BJ (cell line): ENCODE measurements around the gene ELL3. TPM values are rescaled to one million over a fixed set of nuclear protein-coding genes. Genes with fewer than 3 reads are reported as not detected.

Source experiments
- CTCF ChIA-PET: fragments of 350-600 bp; formaldehyde crosslinking; extraction: SDS; loops from one replicate; lab custom pipeline; 2021; ENCODE audit warnings: antibody characterized with exemption, inconsistent platforms; lab: Yijun Ruan, JAX
- POLR2A ChIA-PET: fragments of 300-600 bp; sonication (Branson Sonifier 250); formaldehyde crosslinking; extraction: SDS; loops from one replicate; lab custom pipeline; 2021; ENCODE audit warnings: antibody characterized with exemption; lab: Charles Lee
- DNase-seq: peaks from one replicate; pipeline ENCODE4 v3.0.0-alpha.2; 2011; ENCODE audit warnings: low read depth
- H3K27me3 ChIP-seq: 2 replicates; pipeline ENCODE4 v1.6.0; 2011; ENCODE audit warnings: low read length; ENCODE audit not compliant: control insufficient read depth, insufficient read depth
- H3K36me3 ChIP-seq: 2 replicates; pipeline ENCODE4 v1.5.1; 2011; ENCODE audit warnings: low read length; ENCODE audit not compliant: control insufficient read depth, insufficient read depth
- H3K4me3 ChIP-seq: 2 replicates; pipeline ENCODE4 v1.5.1; 2011; ENCODE audit warnings: low read depth, mild to moderate bottlenecking, control low read depth, low read length
- CTCF ChIP-seq: IDR thresholded peaks from 2 replicates; pipeline ENCODE4 v1.5.1; 2011; ENCODE audit warnings: low read depth, mild to moderate bottlenecking, control low read depth, inconsistent platforms, low read length, moderate library complexity; ENCODE audit not compliant: insufficient read depth
- polyA plus RNA-seq: library from polyadenylated mRNA; depleted of rRNA; stranded (reverse); fragments of >200 nt; gene quantifications from 2 replicates; pipeline ENCODE4 v1.2.3, GENCODE V29; 2011

Gene ELL3
- polyA plus RNA-seq, 1 experiment = 2.0 TPM

GRCh38 chr15:43793647-43794046 lies 16.9 kb upstream of the ELL3 start:
- DNase-seq = no peak
- ChIA-PET POLR2A (no interaction called here), CTCF (interaction anchor here (2.8 kb wide), 1 partner anchor 17 kb away, joined by 11 read pairs; the partner anchor contains the start of gene ELL3)
- no peak for TF ChIP-seq CTCF
- Histone ChIP-seq H3K4me3 (peak overlapping the region; percentile 89), H3K27me3 (no peaks in the 10 kb centered on the region), H3K36me3 (peaks cover 23% of the 10 kb centered on the region)

- Histone ChIP-seq H3K36me3 (peaks cover 23% of the 10 kb centered on the region), H3K4me3 (peak overlapping the region; percentile 89), H3K27me3 (no peaks in the 10 kb centered on the region)
- no peak for DNase-seq
- ChIA-PET CTCF (interaction anchor here (2.8 kb wide), 1 partner anchor 16 kb away, joined by 11 read pairs; the partner anchor contains the start of gene ELL3), POLR2A (no interaction called here)
- TF ChIP-seq CTCF = peak; percentile 29; the same call in 1 of the 2 replicates
Observed at GRCh38 chr15:43792761-43793476, 16.2 kb upstream of the ELL3 start.

GRCh38 chr15:43791993-43792760 lies 15.4 kb upstream of the ELL3 start, which contains the start of gene SERF2:
SERF2 (plus strand) TSS chr15:43792320; CDS start chr15:43792377, 57 bp downstream.
- Histone ChIP-seq H3K36me3 (peaks cover 23% of the 10 kb centered on the region), H3K27me3 (no peaks in the 10 kb centered on the region), H3K4me3 (peak within 1 kb of the TSS; percentile 89)
- POLR2A ChIA-PET = no interaction called here
- no peak for TF ChIP-seq CTCF
- CTCF ChIA-PET = interaction anchor here (1.0 to 2.8 kb wide), 2 partner anchors 8 to 15 kb away, joined by 3 to 11 read pairs; partner anchors contain the start of genes ELL3, HYPK and SERINC4
- DNase-seq = peak; percentile 99

- H3K27me3 ChIP-seq = no peaks in the 10 kb centered on the region
- POLR2A ChIA-PET = interaction anchor here (0.5 kb wide), 1 partner anchor 9 kb away, joined by 5 read pairs; no protein-coding TSS in a partner anchor
- peaks cover 10% of the 10 kb centered on the region for H3K36me3 ChIP-seq
- TF ChIP-seq CTCF = no peak
- DNase-seq = no peak
- CTCF ChIA-PET = interaction anchor here (1.3 to 2.8 kb wide), 3 partner anchors 8 to 12 kb away, joined by 5 to 8 read pairs (median 5); partner anchors contain the start of gene ELL3
- H3K4me3 ChIP-seq = no peak overlapping the region
Observed at GRCh38 chr15:43789409-43789808, 12.6 kb upstream of the ELL3 start.

- Histone ChIP-seq H3K27me3 (no peaks in the 10 kb centered on the region), H3K4me3 (no peak overlapping the region), H3K36me3 (no peaks in the 10 kb centered on the region; the same call in 1 of the 2 replicates)
- no peak for TF ChIP-seq CTCF
- ChIA-PET POLR2A (no interaction called here), CTCF (interaction anchor here (1.0 kb wide), 1 partner anchor 10 kb away, joined by 3 read pairs; no protein-coding TSS in a partner anchor)
- no peak for DNase-seq
Observed at GRCh38 chr15:43779016-43779415, 2.2 kb upstream of the ELL3 start.
